HG02763 (cell line): ENCODE results near the gene CPVL.
"Not testable (repeated sequence)": the region's sequence is repeated elsewhere in the genome, so short reads cannot be mapped to it uniquely, and the experiment has no call there.

ENCODE experiments used
- ATAC-seq: cut with Tn5 transposase; IDR thresholded peaks from one replicate; pipeline ENCODE4 v1.9.1; 2021; ENCODE audit warnings: mild to moderate bottlenecking, moderate library complexity; ENCODE audit not compliant: unreplicated experiment

The CPVL gene

DNA sequence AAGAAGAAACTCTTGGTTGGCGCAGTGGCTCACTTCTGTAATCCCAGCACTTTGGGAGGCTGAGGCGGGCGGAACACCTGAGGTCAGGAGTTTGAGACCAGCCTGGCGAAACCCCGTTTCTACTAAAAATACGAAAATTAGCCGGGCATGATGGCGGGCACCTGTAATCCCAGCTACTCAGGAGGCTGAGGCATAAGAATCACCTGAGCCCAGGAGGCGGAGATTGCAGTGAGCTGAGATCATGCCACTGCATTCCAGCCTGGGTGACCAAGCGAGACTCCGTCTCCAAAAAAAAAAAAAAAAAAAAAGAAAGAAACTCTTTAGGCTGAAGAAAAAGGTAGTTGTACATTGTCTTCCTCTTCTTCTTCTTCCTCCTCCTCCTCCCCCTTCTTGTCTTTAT, 53.2 kb downstream of the CPVL start:
- not testable (repeated sequence) for ATAC-seq

DNA sequence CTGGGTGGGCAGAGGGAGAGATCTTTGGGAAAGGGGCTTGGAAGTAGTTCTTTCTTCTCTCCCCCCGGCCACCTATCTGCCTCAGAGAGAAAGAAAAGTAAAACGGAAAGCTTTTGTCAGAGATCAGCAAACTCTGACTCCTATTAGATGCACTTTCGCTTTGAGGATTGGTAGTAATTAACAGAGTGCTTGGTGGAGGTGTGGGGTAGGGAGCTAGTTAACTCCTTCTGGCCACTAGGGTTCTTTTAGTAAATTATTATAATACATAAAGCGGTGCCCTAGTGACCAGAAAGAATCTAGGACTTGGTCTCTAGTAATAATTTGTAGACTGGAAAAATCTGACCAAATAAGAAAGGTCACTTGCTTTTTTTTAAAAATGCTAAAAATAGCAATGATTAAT, 54.6 kb downstream of the CPVL start:
- ATAC-seq: peak; percentile 87

DNA sequence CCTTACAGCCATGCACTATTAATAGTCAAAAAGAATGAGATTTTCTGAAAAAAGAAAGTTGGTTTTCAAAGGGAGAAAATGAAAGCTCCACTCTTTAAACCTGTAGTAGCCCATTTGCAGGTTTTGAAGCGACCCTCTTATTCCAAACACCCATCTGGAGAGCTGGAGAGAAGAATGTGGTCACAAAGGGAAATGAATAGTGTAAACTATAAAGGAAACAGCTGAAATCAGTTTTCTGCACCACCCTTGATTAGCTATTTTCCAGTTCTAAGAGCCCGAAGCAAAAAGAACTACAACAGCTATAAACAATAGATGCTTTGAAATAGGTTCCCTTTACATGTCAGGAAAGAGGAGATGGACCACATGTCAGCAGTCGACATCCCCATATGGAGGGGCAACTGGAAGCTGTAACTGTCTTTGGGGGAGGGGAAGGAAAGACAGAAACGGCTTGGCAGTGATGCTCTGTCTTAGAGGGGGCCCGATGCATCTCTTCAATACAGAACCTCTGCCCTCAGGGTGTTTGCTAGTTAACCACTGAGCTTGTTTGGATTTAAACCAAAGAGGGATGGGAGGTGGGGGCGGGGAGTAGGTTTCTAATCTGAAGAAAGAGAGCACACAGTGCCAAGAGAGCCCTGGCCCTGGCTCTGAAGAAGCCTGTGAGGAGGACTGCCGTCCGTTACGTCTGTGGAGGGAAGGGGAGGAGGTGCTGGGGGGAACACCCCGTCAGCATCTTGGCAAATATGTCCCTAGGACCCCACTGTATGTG, 55.3 kb downstream of the CPVL start:
- ATAC-seq: peak; percentile 14

DNA sequence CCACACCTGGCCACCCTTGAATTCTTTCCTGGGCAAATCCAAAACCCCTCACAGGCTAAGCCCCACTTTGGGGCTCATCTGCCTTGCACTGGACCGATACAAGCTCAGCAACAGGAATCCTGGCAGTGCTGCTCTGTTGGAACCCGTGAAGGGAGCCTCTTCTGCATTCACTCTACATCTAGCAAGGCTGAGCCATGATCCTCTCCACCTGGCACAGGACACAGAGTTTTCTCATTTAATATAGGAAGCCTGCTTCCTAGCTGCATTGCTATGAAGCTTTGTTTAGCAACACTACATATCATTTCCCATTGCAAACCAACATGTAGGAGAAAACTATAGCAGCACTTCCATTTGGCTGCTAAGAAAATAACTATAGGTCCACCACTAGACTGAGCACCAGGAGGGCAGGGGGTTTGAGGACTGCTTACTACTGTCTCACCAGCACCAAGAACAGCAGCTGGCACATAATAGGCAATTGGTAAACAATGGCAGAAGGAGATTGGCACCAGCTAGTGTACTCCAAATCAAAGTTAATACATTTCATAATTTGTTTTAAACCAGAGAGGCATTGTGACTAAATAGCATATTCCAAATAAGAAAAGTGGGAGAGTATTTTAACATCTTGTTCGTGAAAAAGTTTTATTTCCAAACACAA, 56.1 kb downstream of the CPVL start:
- ATAC-seq: no peak

DNA sequence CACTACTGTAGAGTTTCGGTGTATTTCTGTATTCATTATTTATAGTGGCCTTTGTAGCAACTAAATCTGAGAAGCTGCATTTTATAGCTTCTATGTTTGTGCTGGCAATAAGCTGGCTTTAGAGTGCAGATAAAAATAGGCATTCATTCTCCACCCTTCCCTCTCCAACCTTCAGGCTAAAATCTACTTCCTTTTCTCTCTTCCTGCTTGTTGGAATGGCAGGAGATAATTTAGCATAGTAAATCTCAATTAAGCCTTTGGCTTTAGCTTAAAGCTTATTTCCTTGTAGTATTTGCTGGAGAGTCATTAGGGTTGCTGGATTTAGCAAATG, 58.5 kb downstream of the CPVL start:
- no peak for ATAC-seq

DNA sequence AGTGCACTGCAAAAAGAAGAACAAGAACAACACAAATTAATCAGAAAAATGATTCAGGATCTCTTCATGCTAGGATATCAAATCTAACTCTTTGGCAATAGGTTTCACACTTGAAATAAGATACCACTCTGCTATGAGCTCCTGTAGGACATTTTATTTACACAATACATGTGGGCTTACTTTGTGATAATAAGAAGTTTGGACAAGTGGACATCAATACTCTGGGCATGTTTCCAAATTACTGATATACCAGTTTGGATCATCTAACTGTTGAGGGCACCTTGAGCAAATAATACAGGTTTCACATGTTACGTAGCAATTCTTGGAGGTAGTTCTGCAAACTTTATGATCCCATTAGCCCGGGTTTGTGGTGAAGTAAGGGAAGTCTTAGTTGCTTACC, 59.8 kb downstream of the CPVL start:
- ATAC-seq: no peak

DNA sequence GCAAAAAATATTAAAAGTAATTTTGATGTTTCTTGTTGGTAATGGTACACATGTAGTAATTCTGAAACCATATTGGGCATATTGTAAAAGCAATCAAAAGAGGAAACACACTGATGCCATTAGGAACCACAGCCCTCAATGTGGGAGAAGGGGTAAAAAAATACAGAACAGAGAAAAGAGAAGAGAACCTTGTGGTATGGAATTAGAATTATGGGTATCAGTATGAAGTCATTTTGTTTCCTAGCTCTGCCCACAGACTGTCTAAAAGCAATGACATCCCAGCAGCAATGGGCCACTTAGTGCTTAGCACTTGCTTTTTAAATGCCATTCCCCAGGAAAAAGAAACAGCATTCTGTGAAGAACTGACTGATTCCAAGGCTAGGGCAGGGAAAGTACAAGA, 61.5 kb downstream of the CPVL start:
- ATAC-seq: peak; percentile 74

DNA sequence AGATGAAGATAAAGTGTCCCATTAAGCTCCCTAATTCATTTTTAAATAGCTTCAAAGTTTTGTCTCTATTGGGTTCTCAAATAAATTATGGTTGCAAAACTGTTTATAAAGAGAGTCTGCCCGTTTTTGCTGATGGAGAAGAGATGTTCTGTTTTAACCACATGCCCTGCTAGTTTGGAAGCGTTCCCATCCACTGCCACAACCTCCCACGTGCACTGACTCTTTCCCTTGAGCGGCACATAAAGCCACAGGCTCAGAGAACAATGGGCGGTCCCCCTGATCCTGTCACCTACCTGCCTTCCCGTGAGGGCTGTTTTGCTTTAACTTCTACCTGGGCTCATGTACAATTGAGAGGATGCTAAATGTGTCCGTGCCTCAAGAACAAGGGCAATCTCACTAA, 65.5 kb downstream of the CPVL start:
- no peak for ATAC-seq

DNA sequence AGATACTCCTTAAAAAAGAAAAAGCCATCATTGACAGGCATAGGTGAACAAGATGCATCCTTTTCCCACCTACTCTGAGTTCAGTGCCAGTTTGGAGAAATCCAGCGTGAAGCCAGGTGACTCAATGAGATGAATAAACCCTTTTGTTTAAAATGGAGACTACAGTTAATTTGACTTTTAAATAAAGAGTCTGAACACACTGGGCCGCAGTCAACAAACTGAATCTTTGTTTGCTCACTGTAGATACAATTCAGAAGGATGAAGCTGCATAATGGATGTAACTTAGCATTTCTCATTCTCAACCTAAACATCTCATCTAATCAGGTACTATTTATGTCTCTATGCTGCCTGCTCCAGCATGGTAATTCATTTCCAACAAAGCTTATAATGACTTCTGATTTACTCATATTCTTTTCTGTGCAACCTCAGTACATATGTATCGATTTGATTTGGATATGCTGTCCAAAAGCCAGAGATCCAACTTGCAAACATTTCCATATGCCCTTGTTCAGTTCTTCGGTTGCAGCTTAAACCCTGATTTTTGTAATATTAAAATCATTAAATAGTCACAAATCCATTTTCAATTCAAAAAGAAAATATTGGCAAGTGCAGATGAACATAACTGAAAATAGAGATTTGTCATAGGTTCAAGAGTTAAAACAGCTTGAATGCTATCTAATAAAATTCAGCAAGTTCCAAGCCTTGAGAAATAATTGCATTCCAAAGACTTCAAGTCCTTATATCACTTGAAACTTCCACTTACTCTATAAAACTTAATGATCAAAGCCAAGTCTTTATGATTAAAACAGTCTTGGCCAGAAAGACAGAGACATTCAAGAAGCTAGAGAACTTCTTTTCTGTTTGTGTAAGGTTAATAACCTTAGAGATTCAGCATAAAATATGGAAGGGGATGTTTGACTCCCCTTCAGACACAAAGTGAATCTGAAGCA, 67.8 kb downstream of the CPVL start:
- ATAC-seq: no peak

DNA sequence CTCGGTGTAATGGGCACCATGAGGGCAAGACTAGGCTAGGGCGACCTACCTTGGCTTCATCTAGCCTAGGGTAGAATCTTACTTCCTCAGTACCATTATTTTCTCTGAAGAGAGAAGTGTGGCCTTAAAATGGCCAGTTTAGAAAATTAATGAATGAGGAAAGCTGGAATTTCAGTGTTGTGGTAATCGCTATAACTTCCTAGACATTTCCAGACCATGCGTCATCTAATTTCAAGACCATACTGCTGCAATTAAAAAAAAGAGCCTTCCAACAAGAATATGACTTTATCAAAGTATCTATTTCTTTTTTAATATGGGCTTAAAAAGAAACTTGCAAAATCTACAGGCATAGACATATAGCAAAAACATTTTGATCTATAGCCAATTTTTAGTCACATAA, 68.5 kb downstream of the CPVL start:
- no peak for ATAC-seq

DNA sequence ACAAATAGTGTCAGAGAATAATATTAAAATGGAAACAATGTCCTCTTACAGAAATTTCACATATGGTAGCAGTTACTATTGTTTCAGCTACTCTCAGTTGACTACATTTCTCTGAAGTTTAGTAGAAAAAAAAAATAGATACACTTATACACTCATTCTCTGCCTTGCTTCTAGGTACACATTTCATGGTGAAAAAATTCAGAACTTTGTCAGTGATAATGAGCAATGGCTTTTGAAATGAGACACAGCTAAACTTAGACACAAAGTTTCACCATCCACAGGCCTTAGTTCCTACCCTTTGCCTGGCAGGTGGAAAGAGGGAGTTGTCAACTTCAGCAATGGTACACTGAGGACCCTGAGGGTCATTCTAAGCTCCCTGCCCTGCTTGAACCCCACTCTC, 69.2 kb downstream of the CPVL start:
- no peak for ATAC-seq

DNA sequence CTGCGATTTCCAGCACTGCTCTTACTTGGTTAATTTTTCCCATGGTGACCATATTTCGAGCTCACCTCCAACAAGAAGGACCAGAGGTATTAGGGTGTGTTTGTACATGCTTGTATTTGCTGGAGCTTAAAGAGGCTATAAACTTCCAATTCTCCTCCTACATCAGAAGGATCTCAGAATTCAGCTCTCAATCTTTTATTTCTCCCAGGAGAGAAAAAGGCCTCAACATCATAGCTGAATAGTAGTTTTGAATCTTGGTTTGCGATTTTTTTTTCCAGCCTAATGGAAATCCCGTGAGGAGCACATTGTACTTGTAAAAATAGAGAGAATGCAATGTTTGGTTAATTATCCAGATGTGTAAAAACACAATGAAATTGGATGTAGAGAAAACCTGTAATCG, 69.7 kb downstream of the CPVL start:
- ATAC-seq: no peak

DNA sequence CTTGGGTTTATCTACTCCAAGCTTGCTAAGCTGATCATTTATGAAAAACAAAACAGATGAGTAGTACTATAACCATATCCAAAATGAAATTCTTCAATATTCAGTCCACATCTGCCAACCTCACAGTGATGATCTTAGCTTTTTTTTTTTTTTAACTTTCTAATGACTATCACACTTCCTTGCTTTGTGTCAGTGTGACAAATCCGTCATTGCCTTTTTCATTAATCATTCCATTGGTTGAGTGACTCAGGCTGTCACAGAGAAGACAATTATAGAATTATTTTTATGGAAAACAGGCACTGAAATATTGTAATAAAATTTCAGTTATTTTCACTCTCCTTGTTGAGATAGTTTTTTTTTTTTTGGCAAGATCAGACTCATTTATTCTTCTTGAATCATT, 70.7 kb downstream of the CPVL start:
- no peak for ATAC-seq

DNA sequence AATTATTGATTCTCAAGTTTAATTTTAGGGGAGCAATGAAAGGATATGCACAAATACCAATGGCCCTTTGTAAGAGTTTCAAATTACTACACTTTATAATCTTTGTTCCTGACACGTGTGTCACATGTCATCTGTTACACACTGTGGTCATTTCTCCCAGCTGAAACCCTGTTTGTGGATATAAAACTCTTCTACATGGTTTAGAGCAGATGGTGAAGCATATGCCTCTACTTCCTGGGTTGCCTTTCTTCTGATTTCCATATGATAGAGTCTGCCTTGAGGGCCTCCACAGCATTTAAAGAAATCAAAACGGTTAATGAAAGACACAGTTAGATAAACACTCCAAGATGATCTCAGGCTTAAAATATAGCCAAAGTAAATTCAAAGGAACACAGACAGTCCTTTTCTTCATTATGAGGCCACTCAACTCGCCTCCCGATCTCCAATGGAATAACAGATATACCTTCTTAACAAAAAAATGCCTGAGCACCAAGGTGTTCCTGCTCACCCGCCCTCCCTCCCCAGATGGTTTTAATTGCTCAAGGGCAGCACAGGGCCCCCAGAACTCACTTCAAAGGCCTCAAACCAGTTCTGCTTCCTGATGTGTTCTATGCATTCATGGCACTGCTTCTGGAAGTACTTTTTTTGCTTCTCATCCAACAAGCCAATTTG, 75.0 kb downstream of the CPVL start:
- no peak for ATAC-seq

DNA sequence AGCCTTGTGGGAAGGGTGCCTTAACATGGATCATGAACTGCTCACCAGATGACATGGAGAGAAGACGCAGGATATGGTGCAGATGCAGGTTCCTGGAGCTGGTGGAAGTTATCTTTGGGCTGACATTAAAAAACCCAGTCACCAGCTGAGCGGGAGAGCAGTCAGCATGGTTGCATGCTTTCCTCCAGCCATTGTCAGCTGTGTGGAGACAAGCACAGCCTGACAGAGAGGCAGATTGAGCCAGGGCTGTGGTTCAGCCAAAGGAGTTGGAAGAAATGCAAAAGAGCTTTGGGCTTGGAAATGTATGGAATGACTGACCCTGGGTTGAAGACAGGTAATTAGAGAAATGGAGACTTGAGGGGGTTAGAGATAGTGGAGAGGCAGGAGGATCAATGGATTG, 79.7 kb downstream of the CPVL start:
- ATAC-seq: no peak

DNA sequence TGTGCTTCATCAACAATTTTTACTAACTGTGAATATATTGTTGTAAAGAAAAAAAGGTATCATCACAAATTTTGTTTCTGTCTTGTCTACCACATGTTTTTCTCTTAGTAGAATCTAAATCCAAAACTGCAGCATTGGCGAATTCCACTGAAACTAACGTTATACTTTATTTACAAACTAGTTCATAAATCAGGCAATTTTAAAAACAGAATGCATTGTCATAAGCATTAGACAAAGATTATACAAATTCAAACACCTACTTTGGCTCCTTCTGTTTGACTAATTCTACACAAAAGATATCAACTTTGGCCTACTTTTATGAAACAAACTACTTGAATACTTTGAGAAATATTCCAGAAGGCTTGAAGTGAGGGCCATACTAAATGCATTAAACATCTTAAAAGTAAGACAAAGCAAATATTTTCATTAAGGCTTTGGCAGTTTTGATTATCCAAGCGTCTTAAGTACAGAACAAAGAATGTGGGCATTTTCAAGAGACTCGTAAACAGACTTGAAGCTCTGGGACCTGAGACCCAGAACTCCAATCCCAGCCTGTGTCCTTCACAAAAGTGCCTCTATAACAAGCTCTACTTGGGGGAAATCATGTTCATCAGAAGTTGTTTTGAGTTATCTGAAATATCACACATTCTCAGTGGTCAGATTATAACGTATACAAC, 81.0 kb downstream of the CPVL start:
- no peak for ATAC-seq

DNA sequence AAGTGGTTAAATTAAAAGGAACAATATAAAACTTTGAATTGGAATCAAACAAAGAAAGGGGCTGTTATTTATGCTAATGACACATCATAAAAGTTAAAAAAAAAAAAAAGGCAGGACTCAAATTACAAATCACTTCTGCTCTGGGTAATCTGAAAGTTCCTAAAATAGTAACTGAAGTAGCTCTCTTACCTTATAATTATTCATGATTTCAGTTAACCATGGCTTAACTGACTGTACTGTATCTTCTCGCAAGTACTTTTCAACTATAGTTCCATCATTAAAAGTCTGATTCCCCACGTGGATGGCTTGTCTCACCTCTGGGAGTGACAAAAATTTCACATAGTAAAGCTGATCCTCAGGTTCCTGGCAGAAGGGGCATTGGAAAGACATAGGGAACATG, 82.5 kb downstream of the CPVL start:
- no peak for ATAC-seq

DNA sequence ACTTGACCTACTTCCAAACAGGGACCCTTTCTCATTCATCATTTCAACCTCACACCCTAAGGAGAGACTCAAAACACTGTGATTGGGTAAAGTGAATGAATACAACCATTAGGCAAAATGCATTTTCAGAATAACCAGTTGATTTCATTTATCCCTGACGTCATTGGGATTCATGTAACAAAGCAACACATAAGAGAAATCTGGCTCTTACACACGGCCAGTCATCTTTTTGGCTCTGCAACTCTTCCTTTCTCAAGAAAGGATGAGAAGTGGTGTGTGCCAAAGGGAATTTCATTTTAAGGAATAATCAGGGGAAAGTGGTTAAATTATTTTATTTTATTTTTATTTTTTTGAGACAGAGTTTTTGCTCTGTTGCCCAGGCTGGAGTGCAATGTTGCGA, 83.1 kb downstream of the CPVL start:
- no peak for ATAC-seq

DNA sequence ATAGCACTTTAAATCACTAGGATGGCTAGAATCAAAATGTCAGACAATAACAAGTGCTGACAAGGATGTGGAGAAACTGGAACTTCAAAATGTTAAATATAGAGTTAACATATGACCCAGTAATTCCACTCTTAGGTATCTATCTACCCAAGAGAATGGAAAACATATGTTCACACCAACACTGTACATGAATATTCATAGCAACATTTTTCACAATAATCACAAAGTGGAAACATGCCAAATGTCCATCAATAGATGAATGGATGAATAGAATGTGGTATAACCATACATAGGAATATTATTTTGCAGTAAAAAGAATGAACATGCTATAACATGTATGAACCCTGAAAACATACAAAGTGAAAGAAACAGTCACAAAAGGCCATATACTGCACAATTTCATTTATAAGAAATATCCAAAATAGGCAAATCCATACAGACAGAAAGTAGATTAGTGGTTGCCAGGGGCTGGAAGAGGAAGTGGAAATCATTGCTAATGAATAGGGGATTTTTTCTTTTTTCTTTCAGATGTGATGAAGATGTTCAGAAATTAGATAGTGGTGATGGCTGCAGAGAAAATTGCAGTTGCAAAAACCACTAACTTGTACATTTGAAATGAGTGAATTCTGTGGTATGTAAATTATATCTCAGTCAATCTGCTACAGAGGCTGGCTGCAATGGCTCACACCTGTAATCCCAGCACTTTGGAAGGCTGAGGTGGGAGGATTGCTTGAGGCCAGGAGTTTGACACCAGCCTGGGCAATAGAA, 93.0 kb downstream of the CPVL start:
- no peak for ATAC-seq

DNA sequence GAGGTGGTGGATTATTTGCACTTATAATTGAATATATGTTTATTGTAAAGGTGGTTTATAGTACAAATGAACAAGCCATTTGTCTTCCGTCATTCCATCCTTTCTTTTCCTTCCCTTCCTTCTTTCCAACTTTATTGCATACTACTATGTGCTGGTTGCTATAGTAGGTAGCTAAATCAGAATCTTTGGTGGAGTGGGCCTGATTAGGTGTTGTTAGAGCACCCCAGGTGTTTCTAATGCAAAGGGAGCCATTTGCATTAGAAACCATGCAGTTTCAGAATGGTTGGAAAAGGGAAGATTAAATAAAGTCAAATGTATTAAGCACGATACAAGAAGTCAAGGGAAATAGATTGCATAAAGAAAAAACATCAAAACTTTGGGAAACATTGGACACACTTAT, 99.4 kb downstream of the CPVL start:
- ATAC-seq: no peak
